Neural cell (in vitro differentiated cells): Measurements from ENCODE around the gene YDJC. TPM values are rescaled to one million over a fixed set of nuclear protein-coding genes. Genes with fewer than 3 reads are reported as not detected.
"Not testable (repeated sequence)": the region's sequence is repeated elsewhere in the genome, so short reads cannot be mapped to it uniquely, and the experiment has no call there.

ENCODE experiments used
- H2AFZ ChIP-seq: fragments of 200-600, 300-800 bp; sonication (generic), shearing (Covaris generic); 2 replicates; pipeline ENCODE4 v1.6.0; 2014; ENCODE audit warnings: low read depth, mild to moderate bottlenecking, antibody characterized with exemption, low read length, moderate library complexity
- H3F3A ChIP-seq: fragments of 200-600 bp; shearing (Covaris generic); 2 replicates; pipeline ENCODE4 v1.6.1; 2016; ENCODE audit warnings: mild to moderate bottlenecking, moderate library complexity, mixed read lengths, antibody characterized with exemption, low read length; ENCODE audit not compliant: insufficient read depth, poor library complexity, severe bottlenecking
- H3K27ac ChIP-seq: fragments of 200-600, 300-800 bp; sonication (generic), shearing (Covaris generic); 2 replicates; pipeline ENCODE4 v1.5.1; 2014; ENCODE audit warnings: mild to moderate bottlenecking, low read length, moderate library complexity
- H3K27me3 ChIP-seq: fragments of 300-800, 200-600 bp; sonication (generic), shearing (Covaris generic); 2 replicates; pipeline ENCODE4 v1.6.0; 2014; ENCODE audit warnings: mild to moderate bottlenecking, low read depth, low read length, moderate library complexity; ENCODE audit not compliant: insufficient read depth
- H3K36me3 ChIP-seq: fragments of 300-800, 200-600 bp; sonication (generic), shearing (Covaris generic); 2 replicates; pipeline ENCODE4 v1.5.1; 2014; ENCODE audit warnings: mild to moderate bottlenecking, antibody characterized with exemption, low read length, moderate library complexity; ENCODE audit not compliant: insufficient read depth
- H3K4me2 ChIP-seq: fragments of 300-800, 200-600 bp; sonication (generic), shearing (Covaris generic); 2 replicates; pipeline ENCODE4 v1.6.0; 2014; ENCODE audit warnings: mild to moderate bottlenecking, low read length
- H3K4me3 ChIP-seq: fragments of 300-800, 200-600 bp; sonication (generic), shearing (Covaris generic); 2 replicates; pipeline ENCODE4 v1.5.1; 2014; ENCODE audit warnings: mild to moderate bottlenecking, low read length, moderate library complexity
- H3K79me2 ChIP-seq: fragments of 200-600 bp; shearing (Covaris generic); replicated peaks from 2 replicates; pipeline ENCODE4 v1.6.0; 2014; ENCODE audit warnings: mild to moderate bottlenecking, low read length, moderate library complexity; ENCODE audit not compliant: insufficient read depth
- H3K9ac ChIP-seq: fragments of 300-800, 200-600 bp; sonication (generic), shearing (Covaris generic); 2 replicates; pipeline ENCODE4 v1.6.1; 2016; ENCODE audit warnings: mild to moderate bottlenecking, low read length, mixed read lengths
- H3K9me2 ChIP-seq: fragments of 200-600 bp; shearing (Covaris generic); 2 replicates; pipeline ENCODE4 v1.6.1; 2016; ENCODE audit warnings: mild to moderate bottlenecking, low read length, mixed read lengths; ENCODE audit not compliant: insufficient read depth
- H3K9me3 ChIP-seq: fragments of 200-600, 300-800 bp; sonication (generic), shearing (Covaris generic); 2 replicates; pipeline ENCODE4 v1.6.1; 2016; ENCODE audit warnings: mild to moderate bottlenecking, mixed run types, low read length, moderate library complexity, mixed read lengths
- H4K20me1 ChIP-seq: fragments of 200-600 bp; shearing (Covaris generic); 2 replicates; pipeline ENCODE4 v1.6.1; 2016; ENCODE audit warnings: mild to moderate bottlenecking, mixed run types; ENCODE audit not compliant: insufficient read depth
- CTCF ChIP-seq: fragments of 450-650 bp; IDR thresholded peaks from 2 replicates; pipeline ENCODE4 v1.5.1; 2014; ENCODE audit warnings: antibody characterized with exemption, mild to moderate bottlenecking, moderate library complexity; ENCODE audit not compliant: poor library complexity, severe bottlenecking
- EP300 ChIP-seq: fragments of 450-650 bp; conservative IDR thresholded peaks from 2 replicates; pipeline ENCODE4 v1.6.1; 2014; ENCODE audit warnings: antibody characterized with exemption, mild to moderate bottlenecking, moderate library complexity; ENCODE audit not compliant: poor library complexity, severe bottlenecking
- EZH2 ChIP-seq: fragments of 200-600, 300-800 bp; shearing (Covaris generic), sonication (generic); IDR thresholded peaks from 2 replicates; pipeline ENCODE4 v1.6.1; 2014; ENCODE audit warnings: antibody characterized with exemption, low read length, borderline replicate concordance, mild to moderate bottlenecking; ENCODE audit not compliant: insufficient read depth, poor library complexity, severe bottlenecking
- MXI1 ChIP-seq: fragments of 450-650 bp; conservative IDR thresholded peaks from 2 replicates; pipeline ENCODE4 v1.6.1; 2014; ENCODE audit warnings: antibody characterized with exemption, mild to moderate bottlenecking; ENCODE audit not compliant: poor library complexity, severe bottlenecking
- POLR2AphosphoS5 ChIP-seq: IDR thresholded peaks from 2 replicates; pipeline ENCODE4 v1.6.1; 2012
- RAD21 ChIP-seq: fragments of 450-650 bp; conservative IDR thresholded peaks from 2 replicates; pipeline ENCODE4 v1.6.1; 2014; ENCODE audit warnings: antibody characterized with exemption, mild to moderate bottlenecking, moderate library complexity
- REST ChIP-seq: IDR thresholded peaks from 2 replicates; pipeline ENCODE4 v1.6.1; 2012; ENCODE audit warnings: borderline replicate concordance
- SMC3 ChIP-seq: fragments of 450-650 bp; conservative IDR thresholded peaks from 2 replicates; pipeline ENCODE4 v1.6.1; 2014; ENCODE audit warnings: antibody characterized with exemption, mild to moderate bottlenecking, moderate library complexity; ENCODE audit not compliant: poor library complexity
- TAF1 ChIP-seq: IDR thresholded peaks from 2 replicates; pipeline ENCODE4 v1.6.1; 2012; ENCODE audit warnings: low read depth
- polyA plus RNA-seq: library from polyadenylated mRNA; depleted of rRNA; stranded (reverse); fragments of >200 nt; gene quantifications from 2 replicates; pipeline ENCODE4 v1.2.3, GENCODE V29; 2014

Gene YDJC
- polyA plus RNA-seq, 1 donor from 2014 or later = 20.0 TPM

GRCh38 chr22:21678842-21679241 lies 49.0 kb upstream of the YDJC start:
- not testable (repeated sequence) for H2AFZ ChIP-seq, H3K79me2 ChIP-seq, H3K36me3 ChIP-seq, H3F3A ChIP-seq, H3K9me3 ChIP-seq, H3K9me2 ChIP-seq, H4K20me1 ChIP-seq, H3K4me3 ChIP-seq, H3K4me2 ChIP-seq, H3K27me3 ChIP-seq, H3K9ac ChIP-seq, H3K27ac ChIP-seq

GRCh38 chr22:21677606-21678443 lies 48.0 kb upstream of the YDJC start:
- no peaks in the 10 kb centered on the region for H3F3A ChIP-seq
- no peak overlapping the region for H3K9ac ChIP-seq
- TF ChIP-seq EP300 (no peak), EZH2 (no peak), CTCF (no peak), REST (no peak), RAD21 (no peak), SMC3 (no peak), POLR2AphosphoS5 (no peak), TAF1 (no peak), MXI1 (no peak)
- H3K9me3 ChIP-seq = no peaks in the 10 kb centered on the region
- H3K9me2 ChIP-seq = no peaks in the 10 kb centered on the region
- no peak overlapping the region for H3K27ac ChIP-seq
- H3K4me3 ChIP-seq = no peak overlapping the region
- no peak overlapping the region for H3K4me2 ChIP-seq
- H4K20me1 ChIP-seq = no peaks in the 10 kb centered on the region
- H2AFZ ChIP-seq = no peak overlapping the region
- H3K36me3 ChIP-seq = no peaks in the 10 kb centered on the region
- H3K79me2 ChIP-seq = no peaks in the 10 kb centered on the region
- H3K27me3 ChIP-seq = no peaks in the 10 kb centered on the region
